Measurements from ENCODE around the gene NBPF11. TPM values are rescaled to one million over a fixed set of nuclear protein-coding genes. Genes with fewer than 3 reads are reported as not detected.
"Not testable (repeated sequence)": the region's sequence is repeated elsewhere in the genome, so short reads cannot be mapped to it uniquely, and the experiment has no call there.

Gene NBPF11
- total RNA-seq, 1 donor from 2014 or later, result 3.3 TPM

DNA sequence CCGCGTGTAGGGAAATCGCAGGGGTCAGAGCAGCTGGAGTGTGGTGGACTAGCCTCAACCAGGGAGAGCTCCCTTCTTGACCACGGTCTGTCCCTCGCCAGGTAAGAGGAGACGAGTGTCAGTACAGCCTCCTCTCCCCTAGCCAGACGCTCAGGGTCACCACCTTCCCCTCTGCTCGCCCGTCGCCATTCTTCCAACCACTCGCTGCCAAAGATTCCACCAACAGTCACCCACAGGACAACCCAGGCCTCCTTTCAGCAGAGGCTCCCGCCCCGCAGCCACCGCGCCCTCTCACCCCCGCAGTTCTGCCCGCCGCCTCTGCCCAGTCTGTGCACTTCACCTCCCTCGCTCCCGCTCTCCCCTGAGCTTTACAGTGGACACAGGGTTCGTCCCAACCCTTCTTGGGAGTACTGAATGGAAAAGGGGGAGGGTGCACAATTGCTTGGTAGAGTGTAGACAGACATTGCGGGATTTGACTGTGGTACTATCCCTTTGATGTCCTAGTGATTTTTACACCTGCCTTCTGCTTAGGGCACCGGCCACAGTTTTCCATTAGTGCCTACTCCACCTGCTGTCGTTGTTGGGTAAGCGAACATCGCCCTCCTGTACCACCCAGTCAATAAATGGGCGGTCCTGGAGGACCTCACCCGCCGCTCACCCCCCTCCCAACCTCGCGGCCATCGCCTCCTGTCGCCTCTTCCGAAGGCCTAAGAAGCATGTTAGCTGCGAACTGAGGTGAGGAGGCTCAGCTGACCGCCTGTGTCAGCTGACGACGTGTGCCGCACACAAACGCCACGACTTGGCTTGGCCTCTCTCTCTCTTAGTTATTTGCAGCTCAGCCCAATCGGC is 9.2 kb upstream of the NBPF11 start:
- TF ChIP-seq, protein P1, sequence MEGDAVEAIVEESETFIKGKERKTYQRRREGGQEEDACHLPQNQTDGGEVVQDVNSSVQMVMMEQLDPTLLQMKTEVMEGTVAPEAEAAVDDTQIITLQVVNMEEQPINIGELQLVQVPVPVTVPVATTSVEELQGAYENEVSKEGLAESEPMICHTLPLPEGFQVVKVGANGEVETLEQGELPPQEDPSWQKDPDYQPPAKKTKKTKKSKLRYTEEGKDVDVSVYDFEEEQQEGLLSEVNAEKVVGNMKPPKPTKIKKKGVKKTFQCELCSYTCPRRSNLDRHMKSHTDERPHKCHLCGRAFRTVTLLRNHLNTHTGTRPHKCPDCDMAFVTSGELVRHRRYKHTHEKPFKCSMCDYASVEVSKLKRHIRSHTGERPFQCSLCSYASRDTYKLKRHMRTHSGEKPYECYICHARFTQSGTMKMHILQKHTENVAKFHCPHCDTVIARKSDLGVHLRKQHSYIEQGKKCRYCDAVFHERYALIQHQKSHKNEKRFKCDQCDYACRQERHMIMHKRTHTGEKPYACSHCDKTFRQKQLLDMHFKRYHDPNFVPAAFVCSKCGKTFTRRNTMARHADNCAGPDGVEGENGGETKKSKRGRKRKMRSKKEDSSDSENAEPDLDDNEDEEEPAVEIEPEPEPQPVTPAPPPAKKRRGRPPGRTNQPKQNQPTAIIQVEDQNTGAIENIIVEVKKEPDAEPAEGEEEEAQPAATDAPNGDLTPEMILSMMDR (conservative IDR thresholded peaks at IDR 0.05; ENCODE audit: low read depth, low read length), result no peak

DNA sequence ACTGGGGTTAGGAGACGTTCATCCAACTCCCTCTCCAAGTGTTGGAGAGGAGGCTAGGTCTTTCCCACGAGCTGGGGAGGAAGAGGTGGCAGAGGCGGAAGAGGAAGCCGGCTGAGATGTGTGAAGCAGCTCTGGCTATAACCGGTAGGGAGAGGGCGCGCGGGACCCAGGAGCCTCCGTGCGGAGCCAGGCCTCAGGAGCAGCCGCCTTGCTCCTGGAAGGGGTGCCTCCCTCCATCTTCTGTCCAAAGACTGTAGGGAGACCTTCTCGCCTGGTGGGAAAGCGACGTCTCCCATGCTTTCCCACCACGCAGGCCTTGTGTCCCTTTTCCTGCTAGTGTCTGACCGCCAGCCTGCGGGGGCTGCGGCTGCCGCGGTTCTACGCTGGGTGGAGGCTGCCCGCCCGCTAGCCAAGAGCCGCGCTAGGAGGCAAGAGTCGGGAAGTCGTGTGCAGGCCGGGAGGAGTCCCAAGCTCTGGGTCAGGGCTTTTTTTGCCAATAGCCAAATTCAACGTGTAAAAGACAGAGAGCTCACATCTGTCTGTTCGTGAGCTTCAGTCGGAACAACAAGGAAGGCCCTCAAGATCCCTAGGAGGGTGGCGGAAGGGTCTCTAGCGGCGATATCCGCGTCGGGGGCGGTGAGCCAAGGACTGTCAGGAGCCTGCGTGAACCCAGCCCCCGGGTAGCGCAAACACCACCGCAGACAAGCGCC is 8.4 kb upstream of the NBPF11 start:
- TF ChIP-seq, protein P1 (conservative IDR thresholded peaks at IDR 0.05; ENCODE audit: low read depth, low read length), result no peak

More for the DNA sequence above, 9.2 kb upstream of the NBPF11 start:
- DNase-seq (ENCODE audit: low read depth), result no peak
- H3K4me3 ChIP-seq (ENCODE audit: low read depth, low read length), result no peak overlapping the region

DNA sequence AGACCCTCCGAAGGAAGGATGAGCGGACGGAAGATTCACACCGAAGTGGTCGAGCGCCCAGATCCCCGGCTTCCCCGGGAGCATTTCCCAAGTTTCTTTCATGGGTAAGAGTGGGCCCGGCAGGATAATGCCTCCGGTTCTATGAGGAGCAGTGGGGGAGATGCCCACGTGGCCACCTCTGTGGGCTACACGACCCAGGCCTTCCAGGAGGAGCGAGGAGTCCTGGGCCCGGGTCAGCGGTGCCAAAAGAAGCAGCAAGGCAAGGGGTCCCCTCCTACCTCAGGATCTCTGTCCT is 7.9 kb upstream of the NBPF11 start:
- no peak overlapping the region for H3K4me3 ChIP-seq (ENCODE audit: low read depth, low read length)
- DNase-seq (ENCODE audit: low read depth), result no peak
- TF ChIP-seq, protein P1 (conservative IDR thresholded peaks at IDR 0.05; ENCODE audit: low read depth, low read length), result no peak

More for the DNA sequence above, 8.4 kb upstream of the NBPF11 start:
- DNase-seq (ENCODE audit: low read depth), result no peak
- H3K4me3 ChIP-seq (ENCODE audit: low read depth, low read length), result no peak overlapping the region

DNA sequence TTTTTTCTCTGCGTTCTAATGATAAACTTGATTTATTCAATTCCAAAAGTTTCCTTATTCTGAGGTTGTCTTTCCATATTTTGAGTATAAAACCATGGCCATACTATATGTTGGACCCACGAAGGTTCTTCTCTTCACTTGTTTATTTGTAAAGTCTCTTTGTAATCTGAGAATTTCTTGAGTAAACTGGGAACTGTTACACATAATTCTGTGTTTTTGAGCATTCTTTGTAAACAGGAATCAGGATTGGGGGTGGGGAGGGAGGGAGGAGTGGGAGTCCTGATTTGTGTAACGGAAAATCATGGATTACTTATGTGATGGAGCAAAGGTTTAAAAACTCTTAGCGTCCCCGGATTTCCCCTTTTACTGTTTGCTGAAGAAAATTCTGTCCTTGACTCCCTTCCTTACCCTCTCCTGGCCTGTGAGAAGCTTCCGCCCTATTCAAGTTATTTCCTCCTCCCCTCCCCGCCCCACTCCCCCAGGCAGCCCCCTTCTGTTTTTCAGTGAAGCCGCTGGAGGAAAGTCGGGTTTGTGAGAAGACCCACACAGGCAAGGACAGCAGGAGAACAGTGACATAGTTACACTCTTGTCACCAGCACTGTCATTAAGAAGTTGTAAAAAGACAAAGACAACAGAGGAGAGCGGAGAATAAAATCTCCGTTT is 6.4 kb upstream of the NBPF11 start:
- H3K4me3 ChIP-seq (ENCODE audit: low read depth, low read length), result no peak overlapping the region
- TF ChIP-seq, protein P1 (conservative IDR thresholded peaks at IDR 0.05; ENCODE audit: low read depth, low read length), result no peak
- DNase-seq (ENCODE audit: low read depth), result no peak

DNA sequence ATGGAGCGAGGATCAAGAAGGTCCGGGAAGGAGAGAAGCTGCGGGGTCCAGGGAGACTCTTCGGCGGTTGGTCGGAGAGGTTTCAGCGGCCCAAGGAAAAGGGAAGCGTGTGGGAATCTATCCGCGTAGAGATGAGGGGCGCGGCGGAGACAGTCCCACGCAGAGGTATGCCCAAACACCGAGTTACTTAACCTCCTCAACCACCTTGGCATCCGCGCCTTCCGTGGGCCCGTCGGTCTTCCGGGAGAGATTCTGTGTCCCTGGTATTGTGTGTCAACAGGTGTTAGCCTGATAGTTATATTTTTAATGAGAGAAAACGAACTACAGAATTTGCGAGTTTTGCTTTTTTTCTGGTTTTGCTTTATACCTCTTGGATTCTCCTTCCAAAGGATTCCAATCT is 5.7 kb upstream of the NBPF11 start:
- H3K4me3 ChIP-seq (ENCODE audit: low read depth, low read length); DNase-seq (ENCODE audit: low read depth): not testable (repeated sequence)

DNA sequence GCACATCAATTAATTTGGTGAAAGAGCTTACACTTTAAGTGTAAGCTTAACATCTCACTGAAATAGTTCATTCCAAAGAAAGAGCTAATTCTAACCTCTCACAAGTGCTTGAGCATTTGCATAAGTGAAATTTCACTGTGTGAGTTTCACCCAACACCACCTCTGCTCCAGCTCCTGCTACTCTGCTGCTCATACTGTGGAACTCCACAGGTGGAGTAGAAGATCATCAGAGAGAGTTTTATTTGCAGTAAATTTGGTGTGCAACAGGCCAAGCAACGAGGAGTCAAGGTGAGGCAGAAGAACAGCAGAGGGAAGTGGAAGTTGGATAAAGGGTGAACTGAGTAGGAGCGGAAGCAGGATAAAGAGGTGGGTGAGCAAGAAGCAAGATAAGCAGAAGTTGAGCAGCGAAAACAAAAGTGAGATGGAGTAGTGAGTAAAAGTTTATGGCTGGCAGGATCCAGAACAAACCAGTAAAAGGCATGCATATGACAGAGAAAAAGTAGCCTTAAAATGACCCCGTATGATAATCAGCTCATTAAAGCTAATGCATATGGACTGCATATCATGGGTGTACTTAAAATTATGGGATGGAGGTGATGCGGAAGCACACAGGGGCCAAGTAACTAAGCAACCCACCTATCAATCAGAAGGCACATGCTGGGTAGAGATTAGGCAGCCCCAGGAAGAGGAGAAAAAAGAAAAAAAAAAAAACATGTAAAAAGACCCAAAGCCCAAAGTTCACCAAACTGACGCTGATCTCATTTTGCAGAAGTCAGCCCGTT is 3.6 kb upstream of the NBPF11 start:
- not testable (repeated sequence) for DNase-seq (ENCODE audit: low read depth)

DNA sequence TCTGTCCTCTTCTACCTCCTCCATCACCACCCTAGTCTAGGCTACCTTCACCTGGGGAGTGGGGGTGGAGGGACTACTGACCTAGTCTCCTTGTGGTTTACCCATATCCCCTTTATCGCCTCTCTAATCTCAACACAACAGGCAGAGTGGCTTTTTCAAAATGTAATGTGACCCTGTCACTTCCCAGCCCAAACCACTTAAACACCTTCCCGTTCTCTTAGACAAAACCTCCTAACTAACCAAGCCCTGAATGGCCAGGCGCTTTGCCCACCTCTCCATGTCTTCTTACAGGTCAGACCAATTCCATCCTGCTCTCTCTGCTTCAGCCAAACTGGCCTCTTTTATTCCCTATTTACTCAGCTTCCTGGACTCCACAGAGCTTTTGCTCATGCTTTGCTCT is 714 bp upstream of the NBPF11 start:
- not testable (repeated sequence) for H3K4me3 ChIP-seq (ENCODE audit: low read depth, low read length); DNase-seq (ENCODE audit: low read depth)

More for the DNA sequence above, 3.6 kb upstream of the NBPF11 start:
- not testable (repeated sequence) for H3K4me3 ChIP-seq (ENCODE audit: low read depth, low read length)

DNA sequence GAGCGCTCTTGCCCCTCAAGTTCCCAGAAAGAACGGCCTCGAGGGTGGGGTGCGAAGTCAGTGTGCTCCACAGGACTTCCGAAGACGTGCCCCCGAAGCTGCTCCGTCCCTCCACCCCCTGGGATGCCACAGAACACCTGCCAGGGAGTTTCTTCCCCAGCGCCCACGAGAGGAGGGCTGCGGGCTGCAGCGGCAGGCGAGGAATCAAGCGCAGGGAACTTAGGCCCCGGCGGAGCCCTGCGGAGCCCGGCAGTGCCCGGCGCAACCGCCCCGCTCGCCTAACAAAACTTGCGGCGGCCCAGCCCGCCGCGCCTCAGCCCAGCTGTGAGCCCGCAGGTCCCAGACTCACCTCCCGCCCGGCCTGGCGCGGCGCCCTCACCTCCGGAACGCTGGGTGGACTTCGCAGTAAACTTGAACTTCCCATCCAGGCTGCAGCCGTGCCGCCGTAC is 686 bp downstream of the NBPF11 start:
- DNase-seq (ENCODE audit: low read depth), result not testable (repeated sequence)
- H3K4me3 ChIP-seq (ENCODE audit: low read depth, low read length), result peak overlapping the region; percentile 65

DNA sequence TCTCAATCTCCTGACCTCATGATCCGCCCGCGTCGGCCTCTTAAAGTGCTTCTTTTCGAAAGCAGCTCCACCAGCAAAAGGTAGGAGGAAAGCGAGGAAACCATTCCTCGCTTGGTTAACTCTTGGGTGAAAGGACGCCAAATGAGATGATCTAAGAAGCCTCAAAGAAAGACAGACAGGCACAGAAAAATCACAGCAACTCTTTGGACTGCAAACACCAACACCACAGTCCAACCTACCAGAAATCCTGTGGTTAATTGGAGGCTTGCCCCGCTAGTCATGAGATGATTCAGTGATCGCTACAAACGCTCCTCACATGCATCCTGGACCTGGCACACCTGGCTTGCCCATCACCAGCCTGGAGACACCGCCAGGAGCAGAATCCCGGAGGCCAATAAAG is 1.1 kb downstream of the NBPF11 start:
- peak; percentile 16 for DNase-seq (ENCODE audit: low read depth)

DNA sequence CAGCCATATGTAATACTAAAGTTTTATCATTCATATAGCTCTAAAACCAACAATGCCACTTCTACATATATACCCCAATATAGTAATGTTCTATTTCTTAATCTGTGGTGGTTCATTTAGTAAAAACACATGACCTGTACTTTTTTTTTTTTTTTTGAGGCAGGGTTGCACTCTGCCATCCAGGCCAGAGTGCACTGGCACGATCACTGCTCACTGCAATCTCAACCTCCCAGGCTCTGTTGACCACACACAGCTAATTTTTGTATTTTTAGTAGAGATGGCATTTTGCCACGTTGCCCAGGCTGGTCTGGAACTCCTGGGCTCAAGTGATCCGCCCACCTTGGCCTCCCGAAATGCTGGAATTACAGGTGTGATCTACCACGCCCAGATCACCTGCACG is 2.1 kb downstream of the NBPF11 start:
- H3K4me3 ChIP-seq (ENCODE audit: low read depth, low read length); DNase-seq (ENCODE audit: low read depth): not testable (repeated sequence)

More for the DNA sequence above, 1.1 kb downstream of the NBPF11 start:
- peak overlapping the region; percentile 65 for H3K4me3 ChIP-seq (ENCODE audit: low read depth, low read length)

DNA sequence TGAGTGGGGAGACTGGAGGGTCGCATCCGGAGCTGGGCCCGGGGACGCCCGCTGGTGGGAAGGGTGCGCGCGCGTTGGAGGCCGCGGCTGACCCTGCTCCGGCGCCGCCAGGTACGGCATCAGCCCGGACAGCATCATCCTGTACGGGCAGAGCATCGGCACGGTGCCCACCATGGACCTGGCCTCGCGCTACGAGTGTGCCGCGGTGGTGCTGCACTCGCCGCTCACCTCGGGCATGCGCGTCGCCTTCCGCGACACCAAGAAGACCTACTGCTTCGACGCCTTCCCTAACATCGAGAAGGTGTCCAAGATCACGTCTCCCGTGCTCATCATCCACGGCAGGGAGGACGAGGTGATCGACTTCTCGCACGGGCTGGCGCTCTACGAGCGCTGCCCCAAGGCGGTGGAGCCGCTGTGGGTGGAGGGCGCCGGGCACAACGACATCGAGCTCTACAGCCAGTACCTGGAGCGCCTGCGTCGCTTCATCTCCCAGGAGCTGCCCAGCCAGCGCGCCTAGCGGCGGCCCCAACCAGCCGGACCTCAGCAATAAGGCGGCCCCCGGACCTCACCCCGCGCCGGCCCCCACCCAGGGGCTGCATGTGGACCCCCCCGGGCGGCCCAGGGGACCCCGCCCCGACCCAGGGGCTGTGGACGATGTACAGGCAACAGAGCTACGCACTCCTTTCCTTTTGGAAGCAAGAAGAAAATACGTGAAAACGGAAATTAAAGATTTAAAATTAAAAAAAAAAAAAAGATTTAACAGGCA is 2.8 kb downstream of the NBPF11 start:
- not testable (repeated sequence) for DNase-seq (ENCODE audit: low read depth); H3K4me3 ChIP-seq (ENCODE audit: low read depth, low read length)
